ENCODE results near the gene CEP72. TPM values are rescaled to one million over a fixed set of nuclear protein-coding genes. Genes with fewer than 3 reads are reported as not detected.

CEP72 gene
- 10 to 100 TPM; 33.8 to 35.7 TPM for total RNA-seq

GRCh38 chr5:611731-612486 is at the start of gene CEP72:
TSS of gene CEP72 (plus strand) at chr5:612340. CDS start at chr5:612362, 22 bp downstream.
- Mint-ChIP-seq H3K4me1 (peaks cover 39% of the 10 kb centered on the region), H3K27me3 (peaks cover 8% of the 10 kb centered on the region), H3K4me3 (peak within 1 kb of the TSS; percentile 90), H3K27ac (peak within 1 kb of the TSS; percentile 88), H3K9me3 (peaks cover 3% of the 10 kb centered on the region), H3K36me3 (peaks cover 25% of the 10 kb centered on the region)
- POLR2A ChIA-PET: interaction anchor here (0.6 to 1.3 kb wide), 4 partner anchors 82 to 494 kb away, joined by 3 to 4 read pairs (median 4); no protein-coding TSS in a partner anchor
- DNase-seq (peak; percentile 95), ATAC-seq (ENCODE audit: low read depth) (peak; percentile 92)

GRCh38 chr5:565782-566440 is 46.2 kb upstream of the CEP72 start:
- POLR2A ChIA-PET: no interaction called here
- no peaks in the 10 kb centered on the region for H3K9me3 Mint-ChIP-seq
- no peak overlapping the region for H3K27ac Mint-ChIP-seq
- H3K4me3 Mint-ChIP-seq: no peak overlapping the region
- H3K4me1 Mint-ChIP-seq: no peaks in the 10 kb centered on the region
- peaks cover 16% of the 10 kb centered on the region for H3K27me3 Mint-ChIP-seq
- ATAC-seq (ENCODE audit: low read depth) (no peak), DNase-seq (no peak)
- H3K36me3 Mint-ChIP-seq: no peaks in the 10 kb centered on the region

- Mint-ChIP-seq H3K4me1 (no peaks in the 10 kb centered on the region), H3K4me3 (no peak overlapping the region), H3K9me3 (no peaks in the 10 kb centered on the region), H3K36me3 (no peaks in the 10 kb centered on the region), H3K27ac (no peak overlapping the region), H3K27me3 (peaks cover 16% of the 10 kb centered on the region)
- no peak for DNase-seq
- ATAC-seq (ENCODE audit: low read depth): no peak
- POLR2A ChIA-PET: no interaction called here
Measured at GRCh38 chr5:566636-567309, 45.4 kb upstream of the CEP72 start.

- no peak overlapping the region for H3K4me3 Mint-ChIP-seq
- peaks cover 16% of the 10 kb centered on the region for H3K27me3 Mint-ChIP-seq
- DNase-seq: no peak
- no peak overlapping the region for H3K27ac Mint-ChIP-seq
- no peaks in the 10 kb centered on the region for H3K4me1 Mint-ChIP-seq
- H3K9me3 Mint-ChIP-seq: no peaks in the 10 kb centered on the region
- POLR2A ChIA-PET: no interaction called here
- ATAC-seq (ENCODE audit: low read depth): no peak
- H3K36me3 Mint-ChIP-seq: no peaks in the 10 kb centered on the region
Measured at GRCh38 chr5:567664-568060, 44.5 kb upstream of the CEP72 start.

GRCh38 chr5:568061-568781 is 43.9 kb upstream of the CEP72 start:
- POLR2A ChIA-PET: no interaction called here
- Mint-ChIP-seq H3K4me1 (no peaks in the 10 kb centered on the region), H3K27ac (no peak overlapping the region), H3K27me3 (peaks cover 16% of the 10 kb centered on the region), H3K9me3 (no peaks in the 10 kb centered on the region), H3K4me3 (no peak overlapping the region), H3K36me3 (no peaks in the 10 kb centered on the region)
- DNase-seq: no peak
- ATAC-seq (ENCODE audit: low read depth): no peak

GRCh38 chr5:568809-569208 is 43.3 kb upstream of the CEP72 start:
- peaks cover 16% of the 10 kb centered on the region for H3K27me3 Mint-ChIP-seq
- no peak overlapping the region for H3K4me3 Mint-ChIP-seq
- no peak for DNase-seq
- POLR2A ChIA-PET: no interaction called here
- no peak for ATAC-seq (ENCODE audit: low read depth)
- no peaks in the 10 kb centered on the region for H3K4me1 Mint-ChIP-seq
- no peak overlapping the region for H3K27ac Mint-ChIP-seq
- H3K36me3 Mint-ChIP-seq: no peaks in the 10 kb centered on the region
- H3K9me3 Mint-ChIP-seq: no peaks in the 10 kb centered on the region

GRCh38 chr5:569358-569867 is 42.7 kb upstream of the CEP72 start:
- H3K36me3 Mint-ChIP-seq: no peaks in the 10 kb centered on the region
- no peak overlapping the region for H3K4me3 Mint-ChIP-seq
- DNase-seq (no peak), ATAC-seq (ENCODE audit: low read depth) (no peak)
- H3K27ac Mint-ChIP-seq: no peak overlapping the region
- no peaks in the 10 kb centered on the region for H3K9me3 Mint-ChIP-seq
- POLR2A ChIA-PET: no interaction called here
- peaks cover 19% of the 10 kb centered on the region for H3K27me3 Mint-ChIP-seq
- no peaks in the 10 kb centered on the region for H3K4me1 Mint-ChIP-seq

GRCh38 chr5:569868-570361 is 42.2 kb upstream of the CEP72 start:
- no peak for DNase-seq

GRCh38 chr5:570446-570845 is 41.7 kb upstream of the CEP72 start:
- Mint-ChIP-seq H3K4me3 (no peak overlapping the region), H3K36me3 (no peaks in the 10 kb centered on the region), H3K9me3 (peaks cover 4% of the 10 kb centered on the region), H3K4me1 (no peaks in the 10 kb centered on the region), H3K27me3 (peaks cover 27% of the 10 kb centered on the region), H3K27ac (no peak overlapping the region)
- POLR2A ChIA-PET: no interaction called here
- no peak for ATAC-seq (ENCODE audit: low read depth)
- DNase-seq: no peak

More at GRCh38 chr5:569868-570361, 42.2 kb upstream of the CEP72 start:
- POLR2A ChIA-PET: no interaction called here
- H3K27me3 Mint-ChIP-seq: peaks cover 23% of the 10 kb centered on the region
- H3K4me3 Mint-ChIP-seq: no peak overlapping the region
- H3K36me3 Mint-ChIP-seq: no peaks in the 10 kb centered on the region
- H3K4me1 Mint-ChIP-seq: no peaks in the 10 kb centered on the region
- no peak overlapping the region for H3K27ac Mint-ChIP-seq
- no peak for ATAC-seq (ENCODE audit: low read depth)
- no peaks in the 10 kb centered on the region for H3K9me3 Mint-ChIP-seq

GRCh38 chr5:570886-571285 is 41.3 kb upstream of the CEP72 start:
- peaks cover 8% of the 10 kb centered on the region for H3K9me3 Mint-ChIP-seq
- DNase-seq (no peak), ATAC-seq (ENCODE audit: low read depth) (no peak)
- POLR2A ChIA-PET: no interaction called here
- no peak overlapping the region for H3K4me3 Mint-ChIP-seq
- H3K27ac Mint-ChIP-seq: no peak overlapping the region
- no peaks in the 10 kb centered on the region for H3K36me3 Mint-ChIP-seq
- peaks cover 30% of the 10 kb centered on the region for H3K27me3 Mint-ChIP-seq
- H3K4me1 Mint-ChIP-seq: no peaks in the 10 kb centered on the region

- Mint-ChIP-seq H3K27me3 (peaks cover 27% of the 10 kb centered on the region), H3K27ac (no peak overlapping the region), H3K4me3 (no peak overlapping the region), H3K36me3 (no peaks in the 10 kb centered on the region), H3K9me3 (peaks cover 14% of the 10 kb centered on the region), H3K4me1 (no peaks in the 10 kb centered on the region)
- POLR2A ChIA-PET: no interaction called here
- DNase-seq (no peak), ATAC-seq (ENCODE audit: low read depth) (no peak)
Measured at GRCh38 chr5:571791-572190, 40.3 kb upstream of the CEP72 start.

GRCh38 chr5:572398-573019 is 39.6 kb upstream of the CEP72 start:
- ATAC-seq (ENCODE audit: low read depth) (no peak), DNase-seq (no peak)
- Mint-ChIP-seq H3K27me3 (peaks cover 19% of the 10 kb centered on the region), H3K4me3 (no peak overlapping the region), H3K27ac (no peak overlapping the region), H3K4me1 (no peaks in the 10 kb centered on the region), H3K36me3 (no peaks in the 10 kb centered on the region), H3K9me3 (peaks cover 14% of the 10 kb centered on the region)
- POLR2A ChIA-PET: no interaction called here

- Mint-ChIP-seq H3K27me3 (peaks cover 25% of the 10 kb centered on the region), H3K9me3 (peaks cover 14% of the 10 kb centered on the region), H3K4me3 (no peak overlapping the region), H3K4me1 (no peaks in the 10 kb centered on the region), H3K36me3 (no peaks in the 10 kb centered on the region), H3K27ac (no peak overlapping the region)
- ATAC-seq (ENCODE audit: low read depth) (no peak), DNase-seq (no peak)
- POLR2A ChIA-PET: no interaction called here
Measured at GRCh38 chr5:573206-573605, 38.9 kb upstream of the CEP72 start.
